Effector CD4-positive, alpha-beta T cell (primary cell): Measurements from ENCODE around the gene SND1.
"Not testable (repeated sequence)": the region's sequence is repeated elsewhere in the genome, so short reads cannot be mapped to it uniquely, and the experiment has no call there.

ENCODE experiments used
- DNase-seq: peaks from one replicate; pipeline ENCODE4 v3.0.0-alpha.2; 2020

SND1 gene

DNA sequence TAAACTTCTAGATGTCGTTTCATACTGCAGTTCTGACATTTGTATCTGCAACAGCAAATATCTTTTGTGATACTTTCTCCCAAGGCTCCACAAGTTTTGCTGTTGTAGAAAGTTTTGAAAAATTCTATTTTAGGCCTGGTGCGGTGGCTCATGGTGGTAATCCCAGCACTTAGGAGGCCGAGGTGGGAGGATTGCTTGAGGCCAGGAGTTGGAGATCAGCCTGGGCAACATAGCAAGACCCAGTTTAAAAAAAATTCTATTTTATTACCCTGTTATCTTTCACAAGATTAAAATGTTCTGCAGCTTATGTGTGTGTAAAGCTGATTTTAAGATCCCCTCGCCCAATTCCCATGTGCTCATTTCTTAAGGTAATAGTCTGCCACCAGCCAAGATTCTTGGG is 1.4 kb downstream of the SND1 start:
- DNase-seq = no peak

DNA sequence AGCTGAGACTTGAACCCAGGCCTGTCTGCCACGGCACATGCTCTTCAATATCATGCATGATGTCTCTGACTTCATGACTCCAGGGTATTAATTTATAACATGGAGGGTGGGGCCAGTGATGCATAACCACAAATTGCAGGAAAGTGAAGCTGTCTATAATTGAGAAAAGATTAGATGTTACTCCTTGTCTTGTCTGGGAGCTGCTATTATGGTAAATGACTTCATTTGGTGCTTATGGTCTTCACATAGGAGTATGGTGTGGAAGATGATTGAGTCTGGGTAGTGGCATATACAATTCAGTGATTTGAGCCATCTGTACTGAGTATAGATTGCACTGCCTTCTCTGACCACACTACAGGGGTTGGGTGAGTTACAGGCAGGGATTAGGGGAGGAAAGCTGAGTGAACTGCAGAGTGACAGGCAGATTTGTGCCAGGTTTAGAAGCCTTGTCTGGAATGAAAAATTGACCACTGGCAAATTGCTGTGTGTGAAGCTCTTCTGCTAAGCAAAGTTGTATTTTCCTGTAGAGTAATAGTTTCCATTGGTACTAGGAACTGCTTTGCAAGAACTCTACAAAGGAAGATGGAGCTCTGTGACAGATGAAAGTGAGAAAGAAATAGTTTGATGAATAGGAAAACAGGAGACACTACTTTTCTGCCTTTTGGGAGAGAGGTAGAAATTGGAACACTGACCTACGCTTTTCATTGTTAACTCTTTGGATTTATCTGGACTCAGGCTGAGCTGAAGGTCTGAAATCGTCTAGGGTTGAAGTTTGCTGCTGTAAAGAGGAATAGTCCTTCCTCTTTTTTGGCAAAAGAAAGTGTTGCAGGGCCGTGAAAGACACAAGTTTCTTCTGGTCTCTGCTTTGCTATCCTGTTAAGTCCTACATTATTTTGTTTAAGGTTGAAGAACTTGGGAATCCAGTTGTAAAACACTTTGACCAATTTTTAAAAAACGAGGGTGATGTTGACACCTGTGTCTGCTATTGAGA is 2.7 kb downstream of the SND1 start:
- DNase-seq = no peak

DNA sequence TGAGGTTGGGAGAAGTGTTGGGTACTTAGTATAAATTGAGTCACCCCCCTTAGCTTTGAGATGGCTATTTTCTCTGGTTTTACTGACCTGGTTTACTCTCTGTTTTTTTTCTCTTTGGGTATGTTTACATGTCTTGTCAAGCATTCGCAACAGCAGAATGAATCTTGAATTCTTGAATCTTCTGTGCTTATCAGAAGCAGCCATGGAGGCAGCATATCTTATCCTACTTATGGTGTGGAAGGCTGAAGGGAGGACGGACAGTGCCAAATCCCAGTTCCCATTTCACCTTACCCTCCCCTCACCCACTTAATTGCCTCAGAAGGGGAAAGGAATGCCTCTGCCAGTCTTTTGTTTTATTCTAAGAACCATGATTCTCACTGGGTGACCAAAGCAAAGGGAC is 3.7 kb downstream of the SND1 start:
- DNase-seq = no peak

DNA sequence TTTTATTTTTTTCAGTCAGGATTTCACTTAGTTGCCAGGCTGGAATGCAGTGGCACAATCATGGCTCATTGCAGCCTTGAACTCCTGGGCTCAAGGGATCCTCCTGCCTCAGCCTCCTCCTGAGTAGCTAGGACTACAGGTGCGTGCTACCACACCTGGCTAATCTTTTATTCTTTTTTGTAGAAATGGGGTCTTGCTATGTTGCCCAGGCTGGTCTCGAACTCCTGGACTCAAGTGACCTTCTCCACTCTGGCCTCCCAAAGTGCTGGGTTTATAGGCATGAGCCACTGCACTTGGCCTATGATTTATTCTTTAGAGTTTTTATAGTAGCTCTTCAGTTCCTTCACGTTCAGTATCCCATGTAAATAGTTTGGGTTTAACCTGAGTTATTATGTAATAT is 5.5 kb downstream of the SND1 start:
- no peak for DNase-seq

DNA sequence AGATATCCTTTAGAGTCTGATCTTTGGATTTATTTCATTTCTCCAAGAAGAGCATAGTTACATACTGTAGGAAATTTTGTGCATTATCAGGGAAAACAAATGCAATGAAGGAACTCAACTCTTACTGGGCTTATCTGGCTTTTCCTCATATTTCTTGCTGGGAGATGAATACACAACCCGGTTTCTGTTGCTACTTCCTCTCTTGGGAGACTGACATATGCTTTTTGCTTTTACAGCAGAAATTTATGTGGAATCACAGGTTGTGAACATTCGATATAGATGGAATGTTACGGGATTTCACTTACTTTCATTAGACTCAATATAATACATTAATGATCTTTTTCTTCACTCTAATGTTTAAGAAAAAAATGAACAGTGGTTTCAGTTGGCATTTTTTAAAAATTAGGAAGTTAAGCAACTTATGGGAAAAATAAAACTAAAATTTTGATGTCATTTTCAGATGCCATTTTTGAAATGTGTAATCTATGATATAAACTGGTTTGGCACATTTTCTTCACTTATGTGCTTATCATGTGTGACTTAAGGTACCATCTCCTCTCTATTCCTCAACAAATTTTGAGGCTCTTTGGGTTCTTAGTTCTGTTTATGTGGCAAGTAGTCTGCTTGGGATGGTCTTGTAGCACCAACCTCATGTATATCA is 7.1 kb downstream of the SND1 start:
- DNase-seq = no peak

DNA sequence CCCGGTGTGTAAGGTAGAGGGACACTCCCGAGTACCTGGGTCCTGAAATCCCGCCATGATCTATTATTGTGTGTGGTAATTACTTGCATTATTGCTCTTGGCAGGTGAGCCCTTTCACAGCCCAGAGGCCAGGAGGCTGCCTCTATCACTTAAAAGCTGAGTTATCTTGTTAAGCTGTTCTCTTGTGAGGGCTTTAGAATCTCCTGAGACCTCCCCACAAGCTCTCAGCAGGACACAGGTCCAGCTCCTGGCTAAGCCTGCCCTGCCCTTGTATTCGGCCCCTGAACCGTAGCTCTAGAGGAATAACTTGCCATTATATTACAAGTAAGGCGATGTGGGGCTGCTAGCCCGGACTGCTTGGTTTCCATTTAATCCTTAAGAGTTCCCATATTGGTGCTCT is 13.9 kb downstream of the SND1 start:
- no peak for DNase-seq

DNA sequence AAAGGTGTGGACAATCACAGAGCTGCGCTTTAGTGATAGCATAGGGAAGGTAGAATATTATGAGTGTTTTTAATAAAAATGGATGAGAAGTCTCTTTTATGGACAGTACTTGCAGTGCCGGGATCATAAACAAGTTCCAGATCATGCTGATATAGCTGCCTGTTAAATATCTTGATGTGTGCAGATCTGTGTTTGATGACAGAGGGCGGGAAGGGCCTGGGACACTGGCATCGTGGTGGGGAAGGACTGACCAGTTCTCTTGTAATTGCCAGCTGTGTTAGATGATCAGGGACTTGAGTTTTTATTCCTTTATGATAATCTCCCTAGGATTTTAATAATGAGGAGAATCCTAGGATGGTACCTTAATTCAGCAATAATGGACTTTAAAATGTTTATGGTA is 14.6 kb downstream of the SND1 start:
- no peak for DNase-seq

DNA sequence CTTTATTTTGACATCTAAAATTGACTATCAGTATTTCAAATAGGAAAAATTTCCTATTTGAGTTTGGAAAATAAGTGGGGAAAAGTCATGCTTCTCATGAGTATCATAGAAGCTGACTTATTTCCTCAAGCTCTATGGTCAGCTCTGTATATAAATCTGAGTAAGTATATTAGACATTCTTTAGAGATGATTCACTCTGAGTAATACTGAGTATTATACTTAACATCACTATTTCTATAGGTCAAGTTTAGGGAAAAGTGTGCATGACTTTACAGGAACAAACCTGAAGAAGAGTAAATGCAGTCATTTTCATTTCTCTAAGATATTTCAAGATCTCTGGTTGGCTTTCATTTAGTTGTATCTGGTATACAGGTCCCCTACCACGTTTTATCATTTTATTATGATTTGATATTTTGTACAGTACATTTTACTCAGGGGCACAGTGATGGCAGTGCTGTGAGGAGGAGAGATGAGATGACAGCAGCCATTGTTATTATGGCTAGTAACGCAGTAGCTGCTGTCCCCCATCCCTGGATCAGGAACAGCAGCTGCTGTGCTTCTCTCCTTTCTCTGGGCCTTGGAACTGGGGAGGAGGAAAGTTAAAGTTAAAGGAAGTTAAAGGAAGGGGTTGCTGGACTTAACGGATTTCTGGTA is 15.2 kb downstream of the SND1 start:
- no peak for DNase-seq

DNA sequence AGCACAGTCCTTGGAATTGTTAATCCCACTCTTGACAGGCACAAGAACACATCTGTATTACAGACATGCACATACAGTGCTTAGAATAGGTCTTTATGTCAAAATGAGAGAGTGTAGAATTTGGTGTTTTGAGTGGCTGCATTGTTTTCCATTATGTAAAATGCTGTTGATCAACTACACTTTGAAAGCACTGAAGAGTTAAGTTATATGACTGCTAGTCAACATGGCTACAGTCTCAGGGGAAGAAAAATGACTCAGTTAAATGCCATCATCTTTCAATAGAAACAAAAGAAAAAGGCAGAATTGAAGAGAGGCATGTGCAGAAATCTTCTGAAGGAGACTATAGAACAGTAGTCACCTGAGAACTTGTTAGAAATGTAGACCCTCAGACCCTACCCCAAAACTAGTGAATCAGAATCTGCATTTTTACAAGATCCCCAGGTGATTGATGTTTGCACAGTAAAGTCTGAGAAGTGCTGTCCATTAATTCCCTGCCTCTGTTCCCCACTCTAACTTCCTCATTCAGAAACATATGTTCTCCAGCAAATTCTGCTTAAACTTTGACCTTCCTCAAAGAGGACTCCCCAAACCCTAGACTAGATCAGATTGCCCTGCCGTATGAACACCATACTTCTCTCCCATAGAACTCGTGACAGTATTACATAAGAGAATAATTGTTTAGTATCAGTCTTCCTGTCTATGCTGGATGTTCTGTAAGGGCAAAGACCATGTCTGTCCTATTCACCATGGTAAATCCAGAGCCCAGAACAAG is 16.0 kb downstream of the SND1 start:
- DNase-seq = no peak

DNA sequence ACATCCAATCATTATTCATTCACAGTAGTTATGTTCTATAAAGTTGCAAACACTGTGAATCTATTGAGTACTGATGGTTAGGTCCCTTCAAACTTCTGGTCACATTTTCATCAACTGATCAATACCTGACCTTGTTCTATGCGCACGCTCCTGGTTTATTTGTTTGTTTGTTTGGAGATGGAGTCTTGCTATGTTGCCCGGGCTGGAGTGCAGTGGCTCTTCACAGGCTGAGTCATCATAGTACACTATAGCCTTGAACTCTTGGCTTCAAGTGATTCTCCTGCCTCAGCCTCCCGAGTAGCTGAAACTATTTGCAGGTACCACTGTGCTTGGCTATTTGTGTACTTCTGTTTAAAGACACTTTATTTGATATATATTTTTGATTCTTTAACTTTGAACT is 19.3 kb downstream of the SND1 start:
- no peak for DNase-seq

DNA sequence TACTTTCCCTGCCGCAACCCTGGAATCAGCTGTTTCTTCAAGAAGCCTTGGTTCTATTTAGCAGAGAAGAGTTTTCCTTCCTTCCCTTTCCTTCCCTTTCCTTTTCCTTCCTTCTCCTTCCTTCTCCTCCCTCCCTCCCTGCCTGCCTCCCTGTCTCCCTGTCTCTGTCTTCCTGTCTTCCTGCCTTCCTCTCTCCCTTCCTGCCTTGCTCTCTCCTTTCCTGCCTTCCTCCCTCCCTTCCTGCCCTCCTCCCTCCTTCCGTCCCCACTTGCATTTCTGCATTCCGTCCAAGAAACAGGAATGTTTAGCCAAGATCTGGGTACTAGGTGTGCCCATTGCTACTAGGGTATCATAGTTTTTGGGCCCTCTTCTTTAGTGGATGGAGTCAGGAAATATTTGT is 21.9 kb downstream of the SND1 start:
- DNase-seq = no peak

DNA sequence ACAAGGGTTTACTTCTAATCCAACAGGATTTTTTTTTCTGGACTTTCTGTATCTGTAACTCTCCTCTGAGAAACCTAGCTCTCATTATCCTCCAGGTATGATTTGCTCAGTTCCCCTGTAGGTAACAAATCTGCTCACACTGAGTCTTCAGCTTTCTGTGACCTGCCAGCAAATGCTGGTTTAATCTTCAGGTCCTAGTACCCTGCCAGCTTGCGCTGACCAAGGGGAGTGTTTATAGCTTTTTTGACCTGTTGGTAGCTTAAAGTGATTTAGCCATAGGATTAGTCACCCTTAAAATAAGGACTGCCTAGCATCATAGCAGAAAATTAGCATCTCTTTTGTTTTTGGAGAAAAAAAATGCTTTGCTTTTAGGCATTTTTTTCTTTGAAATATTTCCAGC is 22.4 kb downstream of the SND1 start:
- no peak for DNase-seq

DNA sequence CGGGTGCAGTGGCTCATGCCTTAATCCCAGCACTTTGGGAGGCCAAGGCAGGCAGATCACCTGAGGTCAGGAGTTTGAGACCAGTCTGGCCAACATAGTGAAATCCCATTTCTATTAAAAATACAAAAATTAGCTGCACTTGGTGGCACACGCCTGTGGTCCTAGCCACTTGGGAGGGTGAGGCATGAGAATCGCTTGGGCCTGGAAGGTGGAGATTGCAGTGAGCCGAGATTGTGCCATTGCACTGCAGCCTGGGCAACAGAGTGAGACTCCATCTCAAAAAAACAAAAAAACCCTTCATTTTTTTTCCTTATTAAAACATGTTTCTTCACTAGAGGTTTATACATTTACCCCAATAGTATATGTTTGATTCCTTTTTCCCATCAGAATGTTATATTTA is 22.9 kb downstream of the SND1 start:
- not testable (repeated sequence) for DNase-seq

DNA sequence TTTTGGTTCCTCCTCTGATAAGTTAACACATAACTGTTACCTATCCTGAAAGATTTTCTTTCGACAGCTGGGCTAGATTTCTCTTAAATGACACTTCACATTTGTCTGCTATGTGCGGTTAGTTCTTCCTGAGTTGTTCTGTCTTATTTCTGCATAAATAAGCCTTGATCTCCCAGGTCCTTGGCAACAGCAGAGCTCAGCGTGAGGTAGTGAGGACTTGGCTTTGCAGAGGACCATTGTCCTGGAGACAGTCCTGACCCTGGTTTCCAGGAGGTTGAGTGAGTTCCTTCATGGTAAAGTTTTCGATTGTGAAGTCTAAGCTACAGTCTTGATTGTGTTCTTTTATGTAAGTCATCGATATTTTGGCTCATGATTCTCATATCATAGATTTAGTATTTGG is 23.7 kb downstream of the SND1 start:
- DNase-seq = no peak

DNA sequence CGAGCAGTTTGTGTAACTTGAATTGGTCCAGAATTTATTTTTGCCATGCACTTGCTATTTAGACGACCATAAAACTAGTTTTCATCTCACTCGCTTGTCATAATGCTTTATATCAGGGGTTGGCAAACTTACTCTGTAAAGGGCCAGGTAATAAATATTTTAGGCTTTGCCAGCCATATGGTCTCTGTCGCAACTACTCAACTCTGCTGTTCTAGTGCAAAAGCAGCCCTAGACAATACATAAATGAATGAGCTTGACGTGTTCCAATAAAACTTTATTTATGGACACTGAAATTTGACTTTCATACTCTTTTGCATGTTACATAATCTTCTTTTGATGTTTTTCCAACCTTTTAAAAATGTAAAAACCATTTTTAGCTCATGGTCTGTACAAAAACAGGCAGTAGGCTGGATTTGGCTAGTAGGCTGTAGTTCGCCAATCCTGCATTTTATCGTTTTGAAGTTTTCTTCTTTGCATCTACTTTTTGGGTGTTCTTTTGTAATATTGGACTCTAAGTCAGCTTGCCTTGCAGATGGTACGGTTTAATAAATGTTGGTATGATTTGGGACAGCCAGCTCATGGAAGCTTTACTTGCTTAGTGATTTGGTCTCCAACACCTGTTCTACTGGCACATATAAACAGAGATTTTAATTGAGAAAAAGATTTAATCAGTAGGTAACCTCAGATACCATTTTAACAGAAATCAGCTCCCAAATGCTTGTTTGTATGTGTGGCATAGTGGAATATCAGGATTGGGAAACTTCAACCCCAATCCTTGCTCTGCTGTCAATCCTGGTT is 25.6 kb downstream of the SND1 start:
- no peak for DNase-seq

DNA sequence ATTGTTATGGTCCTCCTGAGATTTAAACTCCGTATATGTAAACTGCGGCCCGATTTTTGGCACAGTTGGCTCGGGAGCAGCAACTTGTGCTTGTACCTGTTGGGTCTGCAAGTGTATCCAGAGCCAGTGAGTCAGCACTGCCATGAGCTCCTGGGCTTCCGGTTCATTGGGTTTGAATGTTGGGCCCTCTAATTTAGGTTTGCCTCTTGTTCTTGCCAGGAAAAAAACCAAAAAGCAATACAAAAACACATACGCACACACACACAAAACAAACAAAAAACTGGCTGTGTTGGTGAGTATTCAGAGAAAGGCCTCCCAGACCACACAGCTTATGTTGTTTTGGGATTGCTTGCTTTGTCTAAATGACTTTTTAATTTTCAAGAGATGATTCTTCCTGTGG is 26.3 kb downstream of the SND1 start:
- no peak for DNase-seq

DNA sequence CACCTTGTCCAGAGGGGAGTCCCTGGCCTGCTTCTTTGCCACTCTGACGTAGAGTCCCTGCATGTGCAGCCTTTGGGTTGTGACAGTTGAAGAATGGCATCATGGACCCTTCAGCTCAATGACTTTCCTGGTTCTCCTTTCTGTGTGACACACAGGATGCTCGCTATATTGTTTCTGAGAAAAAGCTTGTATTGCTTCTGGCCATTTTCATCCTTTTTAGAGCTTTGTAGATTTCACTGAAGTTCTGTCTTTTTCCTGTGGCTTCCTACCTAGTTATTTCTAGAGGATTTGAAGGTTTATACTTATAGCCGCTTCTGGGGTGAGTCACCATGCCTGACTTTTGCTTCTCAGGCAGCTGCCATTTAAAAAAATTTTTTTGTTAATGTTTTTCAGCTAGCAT is 27.0 kb downstream of the SND1 start:
- DNase-seq = no peak

DNA sequence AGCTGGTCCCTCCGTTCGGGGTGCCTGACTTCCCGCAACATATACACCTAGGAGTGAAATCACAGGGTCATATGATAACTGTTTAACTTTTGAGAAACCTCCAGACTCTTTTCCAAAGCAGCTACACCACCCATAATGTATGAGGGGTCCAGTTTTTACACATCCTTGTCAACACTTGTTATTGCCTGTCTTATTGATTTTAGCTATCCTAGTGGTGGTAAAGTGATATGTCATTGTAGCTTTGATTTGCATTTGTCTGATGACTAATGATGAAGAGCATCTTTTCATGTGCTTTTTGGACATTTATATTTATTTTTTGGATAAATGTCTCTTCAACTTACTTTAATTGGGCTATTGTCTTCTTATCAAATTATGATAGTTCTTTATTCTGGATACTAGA is 29.0 kb downstream of the SND1 start:
- no peak for DNase-seq

DNA sequence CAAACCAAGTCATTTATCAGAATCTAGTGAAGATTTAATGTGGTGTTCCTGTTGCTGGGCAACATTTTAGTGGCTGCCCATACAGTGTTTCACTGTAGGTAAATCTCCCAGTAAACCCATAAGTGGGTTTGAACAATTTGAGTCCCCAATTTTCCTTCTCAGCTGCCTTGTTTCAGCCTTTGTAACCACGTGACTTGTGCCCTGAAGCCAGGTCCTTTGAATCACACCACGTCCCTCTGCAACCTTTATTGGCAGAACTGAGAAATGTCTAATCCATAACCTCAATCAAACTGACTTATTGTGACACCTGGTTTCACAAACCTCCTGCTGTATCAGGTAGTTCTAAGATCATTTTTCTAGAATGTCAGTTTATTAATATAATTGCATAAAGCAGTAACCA is 30.1 kb downstream of the SND1 start:
- DNase-seq = no peak

DNA sequence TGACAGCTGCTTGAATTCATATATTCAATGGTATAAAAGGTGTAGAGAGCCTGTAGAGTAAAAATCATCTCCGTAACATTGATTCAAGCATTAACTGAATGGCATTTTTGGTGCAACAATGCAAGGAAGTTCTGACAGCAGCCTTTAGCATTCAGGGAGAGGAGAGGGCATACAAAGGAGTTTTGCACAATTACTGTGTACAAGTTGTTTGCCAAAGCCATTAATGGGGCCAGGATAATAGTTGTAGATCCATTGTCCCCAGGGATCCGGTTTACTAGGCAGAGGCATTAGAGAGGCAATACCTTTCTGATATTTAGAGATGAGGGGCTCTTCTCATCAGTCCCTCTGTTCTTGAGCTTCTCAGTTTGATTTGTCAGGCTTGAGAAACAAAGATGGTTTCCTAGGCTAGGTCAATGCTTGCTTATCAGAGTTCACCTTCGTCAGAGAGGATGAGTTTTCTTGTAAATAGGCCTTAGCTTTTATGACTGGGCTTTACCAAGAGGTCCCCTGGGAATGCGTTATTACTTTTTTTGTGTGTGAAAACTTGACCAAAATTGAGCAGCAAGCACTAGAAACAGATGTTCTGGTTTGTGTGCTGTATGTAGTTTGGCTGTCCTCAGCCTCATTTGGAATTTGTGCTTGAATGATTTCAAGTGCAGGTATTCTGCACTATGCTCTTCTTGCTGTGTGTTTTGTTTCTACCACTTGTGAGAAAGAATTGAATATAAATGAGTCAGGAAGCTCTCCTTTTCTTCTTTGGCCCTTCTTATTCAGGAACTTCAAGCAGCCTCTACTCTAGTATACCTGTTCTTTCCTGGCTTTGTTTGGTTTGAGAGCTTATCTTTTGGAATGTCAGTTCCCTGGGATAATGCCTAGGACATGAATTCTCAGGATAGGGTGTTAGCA is 32.0 kb downstream of the SND1 start:
- no peak for DNase-seq

DNA sequence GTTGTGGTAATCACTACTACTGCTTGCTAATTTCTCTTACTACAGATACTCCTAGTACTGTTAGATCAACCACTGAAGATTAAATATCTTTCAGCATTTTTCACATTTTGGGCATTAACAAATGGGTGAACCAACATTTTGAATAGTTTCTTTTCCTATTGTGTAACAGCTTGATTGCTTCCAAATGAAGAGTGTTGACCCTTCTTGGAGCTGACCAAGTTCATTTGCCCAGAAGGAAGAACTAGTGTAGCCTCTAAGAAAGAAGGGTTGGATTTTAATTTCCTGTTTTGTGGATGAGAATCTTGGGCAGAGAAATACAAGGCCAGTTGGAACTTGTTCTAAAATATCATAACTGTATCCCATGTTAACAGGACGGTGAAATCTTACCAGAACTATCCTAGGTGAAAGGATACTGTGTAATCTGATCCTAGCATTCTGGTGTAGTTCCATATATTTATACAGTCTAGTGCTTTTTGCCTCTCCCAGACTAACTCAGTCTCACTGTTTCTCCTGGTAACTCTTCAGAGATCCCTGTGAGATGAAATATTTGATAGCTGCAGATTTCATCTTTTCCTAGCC is 37.3 kb downstream of the SND1 start:
- DNase-seq = no peak
